ENCODE results near the gene IFNAR2. TPM values are rescaled to one million over a fixed set of nuclear protein-coding genes. Genes with fewer than 3 reads are reported as not detected.

The IFNAR2 gene
- total RNA-seq, 2 experiments from 2014 or later = 22.1 to 93.5 TPM

DNA sequence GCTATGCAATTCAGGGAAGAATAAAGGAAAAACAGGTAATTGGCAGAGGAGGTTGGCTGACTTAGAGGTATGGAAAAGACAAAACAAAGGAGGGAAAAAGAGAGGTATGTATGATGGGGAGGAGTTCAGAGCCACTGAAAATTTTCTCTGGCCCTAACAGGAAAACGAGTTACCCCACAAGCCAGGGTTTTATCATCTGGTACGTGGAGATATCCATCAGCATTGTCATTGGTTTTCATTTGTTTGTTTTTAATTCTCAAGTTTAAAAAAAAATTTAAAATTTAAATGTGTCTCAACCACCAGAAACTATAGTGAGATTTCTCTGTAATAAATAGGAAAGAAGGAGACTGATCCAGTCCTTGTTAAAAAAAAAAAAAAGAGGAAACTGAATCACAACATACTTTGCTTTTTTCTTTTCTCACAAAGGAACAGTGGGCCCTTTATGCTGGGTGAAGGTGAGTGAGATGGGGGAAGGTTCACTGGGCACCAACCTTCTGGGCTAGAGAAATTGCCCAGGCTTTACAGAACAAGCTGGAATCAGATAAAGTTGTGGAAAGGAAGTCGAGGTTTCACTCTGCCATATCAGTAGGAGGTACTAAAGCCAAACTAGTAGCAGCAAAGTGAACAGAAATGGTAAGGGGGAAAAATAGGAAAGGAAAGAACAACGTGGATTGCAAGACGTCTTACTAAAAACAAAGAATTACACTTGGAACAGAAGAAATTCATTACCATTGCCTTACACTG is 2.7 kb downstream of the IFNAR2 start:
- peak overlapping the region; percentile 76 for H3K27ac ChIP-seq (ENCODE audit: low read depth, low read length, poor library complexity, severe bottlenecking)
- H4K20me1 ChIP-seq (ENCODE audit: insufficient read depth, low read length) = peaks cover 10% of the 10 kb centered on the region; the same call in 1 of the 2 replicates
- intact Hi-C loops (cut with micrococcal nuclease; ENCODE audit: unreplicated experiment) = loop anchor here (5.0 kb wide), 2 partner anchors 35 to 65 kb away; partner anchors contain the start of gene IL10RB
- H3K79me2 ChIP-seq (ENCODE audit: insufficient read depth, low read depth, low read length) = peaks cover 82% of the 10 kb centered on the region
- H2AFZ ChIP-seq (ENCODE audit: low read length) = no peak overlapping the region
- H3K4me2 ChIP-seq (ENCODE audit: low read length) = peak overlapping the region; percentile 85
- POLR2A ChIA-PET = interaction anchor here (0.7 to 1.5 kb wide), 7 partner anchors 9 to 495 kb away, joined by 3 to 5 read pairs (median 4); partner anchors contain the start of gene IFNAR1
- CTCF ChIA-PET (ENCODE audit: unreplicated experiment) = no interaction called here
- H3K36me3 ChIP-seq (ENCODE audit: insufficient read depth, low read length) = peaks cover 66% of the 10 kb centered on the region
- no TSS peak for BruUV-seq (replicated peaks)
- H3K4me3 ChIP-seq (ENCODE audit: low read depth, low read length, poor library complexity, severe bottlenecking) = peak overlapping the region; percentile 86
- H3K4me1 ChIP-seq (ENCODE audit: insufficient read depth, low read length, poor library complexity, severe bottlenecking) = peaks cover 71% of the 10 kb centered on the region
- H3K9me3 ChIP-seq (ENCODE audit: low read length) = no peaks in the 10 kb centered on the region
- DNase-seq (ENCODE audit: low spot score) = no peak
- H3K9me2 ChIP-seq (ENCODE audit: insufficient read depth, low read length) = no peaks in the 10 kb centered on the region
- TF ChIP-seq EZH2phosphoT487 (IDR thresholded peaks at IDR 0.05; ENCODE audit: borderline replicate concordance, low read depth, low read length) = no peak
- TF ChIP-seq, protein P1, sequence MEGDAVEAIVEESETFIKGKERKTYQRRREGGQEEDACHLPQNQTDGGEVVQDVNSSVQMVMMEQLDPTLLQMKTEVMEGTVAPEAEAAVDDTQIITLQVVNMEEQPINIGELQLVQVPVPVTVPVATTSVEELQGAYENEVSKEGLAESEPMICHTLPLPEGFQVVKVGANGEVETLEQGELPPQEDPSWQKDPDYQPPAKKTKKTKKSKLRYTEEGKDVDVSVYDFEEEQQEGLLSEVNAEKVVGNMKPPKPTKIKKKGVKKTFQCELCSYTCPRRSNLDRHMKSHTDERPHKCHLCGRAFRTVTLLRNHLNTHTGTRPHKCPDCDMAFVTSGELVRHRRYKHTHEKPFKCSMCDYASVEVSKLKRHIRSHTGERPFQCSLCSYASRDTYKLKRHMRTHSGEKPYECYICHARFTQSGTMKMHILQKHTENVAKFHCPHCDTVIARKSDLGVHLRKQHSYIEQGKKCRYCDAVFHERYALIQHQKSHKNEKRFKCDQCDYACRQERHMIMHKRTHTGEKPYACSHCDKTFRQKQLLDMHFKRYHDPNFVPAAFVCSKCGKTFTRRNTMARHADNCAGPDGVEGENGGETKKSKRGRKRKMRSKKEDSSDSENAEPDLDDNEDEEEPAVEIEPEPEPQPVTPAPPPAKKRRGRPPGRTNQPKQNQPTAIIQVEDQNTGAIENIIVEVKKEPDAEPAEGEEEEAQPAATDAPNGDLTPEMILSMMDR (conservative IDR thresholded peaks at IDR 0.05; ENCODE audit: low read length) = no peak

DNA sequence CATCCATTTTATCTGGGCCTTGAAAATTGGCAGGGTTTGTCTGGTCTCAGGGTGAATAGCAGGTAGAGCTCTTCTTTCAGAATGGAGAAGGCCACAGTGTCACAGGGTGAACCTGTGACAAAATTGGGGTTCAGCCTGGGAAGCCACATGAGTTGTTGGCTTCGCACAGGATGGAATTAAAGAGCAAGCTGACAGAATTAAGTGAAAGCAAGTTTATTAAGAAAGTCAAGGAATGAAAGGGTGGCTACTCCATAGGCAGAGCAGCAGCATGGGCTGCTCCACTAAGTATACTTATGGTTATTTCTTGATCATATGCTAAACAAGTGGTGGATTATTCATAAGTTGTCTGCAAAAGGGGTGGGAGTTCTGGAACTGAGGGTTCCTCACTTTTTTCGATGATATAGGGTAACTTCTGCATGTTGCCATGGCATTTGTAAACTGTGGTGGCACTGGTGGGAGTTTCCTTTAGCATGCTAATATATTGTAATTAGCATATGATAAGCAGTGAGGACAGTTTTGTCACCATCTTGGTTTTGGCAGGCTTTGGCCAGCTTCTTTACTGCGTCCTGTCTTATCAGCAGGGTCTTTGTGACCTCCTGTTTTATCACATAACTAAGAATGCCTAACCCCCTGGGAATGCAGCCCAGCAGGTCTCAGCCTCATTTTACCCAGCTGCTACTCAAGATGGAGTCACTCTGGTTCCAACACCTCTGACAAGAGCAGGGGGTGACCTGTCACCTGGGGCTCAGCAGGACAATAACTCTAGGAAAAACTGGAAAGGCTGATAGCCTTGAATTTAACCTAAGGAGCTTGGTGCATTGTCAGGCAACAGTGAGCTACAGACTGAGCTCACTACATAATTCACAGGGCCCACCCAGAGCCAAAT is 5.1 kb downstream of the IFNAR2 start:
- Histone ChIP-seq H3K9me3 (ENCODE audit: low read length) (no peaks in the 10 kb centered on the region), H3K4me3 (ENCODE audit: low read depth, low read length, poor library complexity, severe bottlenecking) (peak overlapping the region; percentile 27), H3K4me2 (ENCODE audit: low read length) (peak overlapping the region; percentile 85), H3K79me2 (ENCODE audit: insufficient read depth, low read depth, low read length) (peaks cover 100% of the 10 kb centered on the region), H4K20me1 (ENCODE audit: insufficient read depth, low read length) (peaks cover 10% of the 10 kb centered on the region; the same call in 1 of the 2 replicates), H3K27ac (ENCODE audit: low read depth, low read length, poor library complexity, severe bottlenecking) (peak overlapping the region; percentile 7), H3K36me3 (ENCODE audit: insufficient read depth, low read length) (peaks cover 77% of the 10 kb centered on the region), H2AFZ (ENCODE audit: low read length) (no peak overlapping the region), H3K4me1 (ENCODE audit: insufficient read depth, low read length, poor library complexity, severe bottlenecking) (peaks cover 82% of the 10 kb centered on the region), H3K9me2 (ENCODE audit: insufficient read depth, low read length) (no peaks in the 10 kb centered on the region)
- ChIA-PET CTCF (ENCODE audit: unreplicated experiment) (no interaction called here), POLR2A (interaction anchor here (0.6 to 1.8 kb wide), 9 partner anchors 9 to 460 kb away, joined by 3 to 7 read pairs (median 4); no protein-coding TSS in a partner anchor)
- BruUV-seq (replicated peaks) = no TSS peak
- intact Hi-C loops (cut with micrococcal nuclease; ENCODE audit: unreplicated experiment) = loop anchor here (5.0 kb wide), 2 partner anchors 32 to 62 kb away; partner anchors contain the start of gene IL10RB
- TF ChIP-seq EZH2phosphoT487 (IDR thresholded peaks at IDR 0.05; ENCODE audit: borderline replicate concordance, low read depth, low read length) = no peak
- TF ChIP-seq, protein P1 (conservative IDR thresholded peaks at IDR 0.05; ENCODE audit: low read length) = no peak
- no peak for DNase-seq (ENCODE audit: low spot score)

Measured in OCI-LY7 (cell line).